ENCODE data around the gene CNPY3. TPM values are rescaled to one million over a fixed set of nuclear protein-coding genes. Genes with fewer than 3 reads are reported as not detected.

The CNPY3 gene
- total and polyA plus RNA-seq, 2 of the 13 experiments (the other 11 are each of a cell fraction or from before 2014, with no cell fraction given): 42.3 to 60.2 TPM

GRCh38 chr6:42923666-42924065, 5.6 kb upstream of the CNPY3 start:
- no TSS peak for BruUV-seq (replicated peaks)
- no peaks in the 10 kb centered on the region for H4K20me1 ChIP-seq (ENCODE audit: insufficient read depth, low read length)
- no peak overlapping the region for H3K27ac ChIP-seq (ENCODE audit: extremely low read length, insufficient read depth, low read length)
- no peaks in the 10 kb centered on the region for H3K27me3 ChIP-seq (ENCODE audit: control insufficient read depth in 1 of 2, insufficient read depth in 2 of 2, low read length in 2 of 2)
- no peak overlapping the region for H3K4me3 ChIP-seq (replicated peaks in 1 of 3; ENCODE audit: insufficient read depth in 1 of 3, low read depth in 2 of 3, low read length in 3 of 3)
- ATAC-seq: no peak
- no peak overlapping the region for H3K9ac ChIP-seq (ENCODE audit: insufficient read depth, low read depth, low read length)
- 3% methylated on average over 2 of the region's 2 CpGs for WGBS (ENCODE audit: low lambda C conversion rate)
- H3K4me1 ChIP-seq (ENCODE audit: insufficient read depth, low read length): peaks cover 75% of the 10 kb centered on the region
- in situ Hi-C loops (cut with HindIII; ENCODE audit: extremely low pct_ligation_motif_present, low pct_unique_long_range_greater_than_20kb) (no loop called here), intact Hi-C loops (cut with micrococcal nuclease; ENCODE audit: unreplicated experiment) (no loop called here)
- no peaks in the 10 kb centered on the region for H3K9me3 ChIP-seq (ENCODE audit: low read length)
- DNase-seq (ENCODE audit: low spot score): no peak
- FAIRE-seq: no peak
- no peak overlapping the region for H2AFZ ChIP-seq (ENCODE audit: low read length)
- POLR2A ChIA-PET: no interaction called here
- no peaks in the 10 kb centered on the region for H3K36me3 ChIP-seq (replicated peaks in 1 of 2; ENCODE audit: control insufficient read depth in 1 of 2, insufficient read depth in 2 of 2, low read length in 2 of 2)
- H3K79me2 ChIP-seq (ENCODE audit: insufficient read depth, low read length): no peaks in the 10 kb centered on the region
- CTCF ChIA-PET (ENCODE audit: low intra/inter-chr PET ratio, low total read pairs): no interaction called here
- TF ChIP-seq THAP7 (CRISPR knock-in tag; IDR thresholded peaks at IDR 0.05): no peak
- no peak for TF ChIP-seq ZSCAN30 (CRISPR knock-in tag; IDR thresholded peaks at IDR 0.05)
- TF ChIP-seq SOX6 (IDR thresholded peaks at IDR 0.05): no peak
- 0 out of 2 replicates have a peak, but pooled peaks have one; percentile 16 for TF ChIP-seq SOX6 (CRISPR knock-in tag; IDR thresholded peaks at IDR 0.05)
- TF ChIP-seq SOX13 (IDR thresholded peaks at IDR 0.05): no peak
- peak in 1 of 2 experiments; percentile 26; a peak in 1 of 4 replicates for TF ChIP-seq SOX13 (CRISPR knock-in tag; conservative IDR thresholded peaks at IDR 0.05 in 1 of 2, IDR thresholded peaks at IDR 0.05 in 1 of 2)
- TF ChIP-seq ZNF629 (CRISPR knock-in tag; conservative IDR thresholded peaks at IDR 0.05): peak; percentile 90
- no peak for TF ChIP-seq PAF1 (CRISPR knock-in tag; IDR thresholded peaks at IDR 0.05)
- TF ChIP-seq RCOR2 (CRISPR knock-in tag; IDR thresholded peaks at IDR 0.05): 0 out of 2 replicates have a peak, but pooled peaks have one; percentile 27
- peak; percentile 45 to 63; a peak in 3 of 4 replicates for TF ChIP-seq MAFK (conservative IDR thresholded peaks at IDR 0.05 in 1 of 2, IDR thresholded peaks at IDR 0.05 in 1 of 2; ENCODE audit: low read length in 2 of 2)
- TF ChIP-seq RBM39 (IDR thresholded peaks at IDR 0.05; ENCODE audit: low read depth, low read length, poor library complexity, severe bottlenecking): no peak
- TF ChIP-seq NCOR1 (IDR thresholded peaks at IDR 0.05; ENCODE audit: borderline replicate concordance, low read length): no peak
- no peak for TF ChIP-seq NFAT5 (CRISPR knock-in tag; IDR thresholded peaks at IDR 0.05)
- TF ChIP-seq MAFF (IDR thresholded peaks at IDR 0.05; ENCODE audit: low read depth, low read length): peak; percentile 32; the same call in 1 of the 2 replicates
- no peak for TF ChIP-seq ZBTB14 (CRISPR knock-in tag; IDR thresholded peaks at IDR 0.05)
- peak overlapping the region; percentile 15; the same call in 1 of the 2 replicates for H3K4me2 ChIP-seq (ENCODE audit: low read depth, low read length)
